Endodermal cell (in vitro differentiated cells): ENCODE results near the gene LIN37. TPM values are rescaled to one million over a fixed set of nuclear protein-coding genes. Genes with fewer than 3 reads are reported as not detected.

ENCODE experiments used
- DNase-seq: peaks from one replicate; pipeline ENCODE4 v3.0.0-alpha.2; 2017
- H3K27ac ChIP-seq: 2 replicates; pipeline ENCODE4 v1.5.1; 2013; ENCODE audit warnings: mild to moderate bottlenecking, low read depth, low read length, moderate library complexity
- H3K27me3 ChIP-seq: 2 replicates; pipeline ENCODE4 v1.6.1; 2013; ENCODE audit warnings: mild to moderate bottlenecking, low read length, moderate library complexity; ENCODE audit not compliant: insufficient read depth, control insufficient read depth, poor library complexity, severe bottlenecking
- H3K36me3 ChIP-seq: 2 replicates; pipeline ENCODE4 v1.7.0; 2013; ENCODE audit warnings: mild to moderate bottlenecking, low read length, moderate library complexity; ENCODE audit not compliant: control insufficient read depth, insufficient read depth
- H3K4me1 ChIP-seq: one replicate; pipeline ENCODE4 v1.7.0; 2013; ENCODE audit warnings: low read length; ENCODE audit not compliant: control insufficient read depth, insufficient read depth
- H3K4me3 ChIP-seq: 2 replicates; pipeline ENCODE4 v1.5.1; 2013; ENCODE audit warnings: mild to moderate bottlenecking, low read length, moderate library complexity
- H3K9ac ChIP-seq: 2 replicates; pipeline ENCODE4 v1.6.1; 2013; ENCODE audit warnings: mild to moderate bottlenecking, low read length, moderate library complexity; ENCODE audit not compliant: poor library complexity, severe bottlenecking; ENCODE audit errors: extremely low read depth
- H3K9me3 ChIP-seq: 2 replicates; pipeline ENCODE4 v1.6.1; 2013; ENCODE audit warnings: mild to moderate bottlenecking, low read length, moderate library complexity; ENCODE audit not compliant: control insufficient read depth
- H3K27ac Mint-ChIP-seq: 2 replicates; pipeline ENCODE4 v1.8.0; 2020; ENCODE audit warnings: mixed read lengths
- H3K27me3 Mint-ChIP-seq: 2 replicates; pipeline ENCODE4 v1.8.0; 2021; ENCODE audit warnings: mild to moderate bottlenecking, mixed read lengths; ENCODE audit not compliant: insufficient read depth
- H3K36me3 Mint-ChIP-seq: 2 replicates; pipeline ENCODE4 v1.8.0; 2020; ENCODE audit warnings: low read depth, mixed read lengths
- H3K4me1 Mint-ChIP-seq: 2 replicates; pipeline ENCODE4 v1.8.0; 2020; ENCODE audit warnings: mixed read lengths
- H3K4me3 Mint-ChIP-seq: 2 replicates; pipeline ENCODE4 v1.8.0; 2020; ENCODE audit warnings: mild to moderate bottlenecking, moderate library complexity, mixed read lengths
- H3K9me3 Mint-ChIP-seq: 2 replicates; pipeline ENCODE4 v1.8.0; 2020; ENCODE audit warnings: mild to moderate bottlenecking, mixed read lengths
- CTCF ChIP-seq: fragments of 200-600 bp; sonication (generic); conservative IDR thresholded peaks from 2 replicates; pipeline ENCODE4 v1.5.0; 2021; ENCODE audit warnings: antibody characterized with exemption, mild to moderate bottlenecking
- WGBS, 2 experiments: methylation state at CpG; one replicate each; pipeline versions ENCODE4 v1.1.5 to v1.1.7; 2013; ENCODE audit warnings: missing lambda C conversion rate in 2 of 2, mixed read lengths in 1 of 2; ENCODE audit not compliant: insufficient coverage in 1 of 2, insufficient read length in 1 of 2; 5-methylcytosine and 5-hydroxymethylcytosine counted together
- total RNA-seq, 2 donors: library from RNA; stranded (reverse); fragmentation: NEBNext Ultra II Directional in 1 of 2; extraction: Animal tissue kit (Norgen Biotek cat#: 25700) in 1 of 2; gene quantifications; 2 replicates in 1 of 2; 3 replicates in 1 of 2; pipeline ENCODE4 v1.2.1, GENCODE V29; 2021

The LIN37 gene
- total RNA-seq, 2 donors from 2014 or later: 6.6 to 7.6 TPM

- peak; percentile 40 for TF ChIP-seq CTCF
- Mint-ChIP-seq H3K27me3 (peaks cover 7% of the 10 kb centered on the region), H3K4me1 (no peaks in the 10 kb centered on the region), H3K36me3 (no peaks in the 10 kb centered on the region), H3K27ac (no peak overlapping the region), H3K9me3 (no peaks in the 10 kb centered on the region), H3K4me3 (no peak overlapping the region)
- Histone ChIP-seq H3K9me3 (no peaks in the 10 kb centered on the region), H3K4me3 (no peak overlapping the region), H3K27ac (no peak overlapping the region), H3K27me3 (peaks cover 13% of the 10 kb centered on the region), H3K4me1 (no peaks in the 10 kb centered on the region), H3K9ac (no peak overlapping the region), H3K36me3 (no peaks in the 10 kb centered on the region)
- WGBS, 2 experiments: 83% methylated on average over 16 to 20 of the region's 20 CpGs
- peak; percentile 64 for DNase-seq
These were observed 42.8 kb downstream of the LIN37 start for GRCh38 chr19:35790981-35791813.

- no peak overlapping the region for H3K4me3 Mint-ChIP-seq
- H3K4me3 ChIP-seq: no peak overlapping the region
- peaks cover 20% of the 10 kb centered on the region for H3K27me3 ChIP-seq
- DNase-seq: peak; percentile 48
- no peak overlapping the region for H3K27ac ChIP-seq
- H3K4me1 ChIP-seq: no peaks in the 10 kb centered on the region
- no peaks in the 10 kb centered on the region for H3K9me3 Mint-ChIP-seq
- H3K36me3 Mint-ChIP-seq: no peaks in the 10 kb centered on the region
- no peaks in the 10 kb centered on the region for H3K36me3 ChIP-seq
- H3K9ac ChIP-seq: no peak overlapping the region
- no peak for TF ChIP-seq CTCF
- WGBS, 2 experiments: 92 to 93% methylated on average over 4 to 9 of the region's 9 CpGs
- no peak overlapping the region for H3K27ac Mint-ChIP-seq
- H3K4me1 Mint-ChIP-seq: peaks cover 1% of the 10 kb centered on the region
- no peaks in the 10 kb centered on the region for H3K9me3 ChIP-seq
- peaks cover 14% of the 10 kb centered on the region for H3K27me3 Mint-ChIP-seq
These were observed 43.5 kb downstream of the LIN37 start for GRCh38 chr19:35791814-35792279.

- peaks cover 18% of the 10 kb centered on the region for H3K27me3 Mint-ChIP-seq
- no peaks in the 10 kb centered on the region for H3K4me1 ChIP-seq
- H3K9me3 ChIP-seq: no peaks in the 10 kb centered on the region
- H3K36me3 Mint-ChIP-seq: no peaks in the 10 kb centered on the region
- H3K27ac ChIP-seq: no peak overlapping the region
- H3K27me3 ChIP-seq: peaks cover 24% of the 10 kb centered on the region
- WGBS, 2 experiments: 89 to 100% methylated on average over 4 to 15 of the region's 15 CpGs
- no peaks in the 10 kb centered on the region for H3K9me3 Mint-ChIP-seq
- no peak overlapping the region for H3K27ac Mint-ChIP-seq
- DNase-seq: peak; percentile 40
- no peak overlapping the region for H3K4me3 ChIP-seq
- H3K36me3 ChIP-seq: no peaks in the 10 kb centered on the region
- no peak overlapping the region for H3K4me3 Mint-ChIP-seq
- no peak overlapping the region for H3K9ac ChIP-seq
- peaks cover 4% of the 10 kb centered on the region for H3K4me1 Mint-ChIP-seq
- no peak for TF ChIP-seq CTCF
These were observed 43.9 kb downstream of the LIN37 start for GRCh38 chr19:35792312-35792711.
